HG03103 (cell line): ENCODE measurements around the gene COL4A1.

Experiments used
- ATAC-seq: cut with Tn5 transposase; IDR thresholded peaks from one replicate; pipeline ENCODE4 v1.9.1; 2021; ENCODE audit warnings: low read depth; ENCODE audit not compliant: unreplicated experiment

Gene COL4A1

DNA sequence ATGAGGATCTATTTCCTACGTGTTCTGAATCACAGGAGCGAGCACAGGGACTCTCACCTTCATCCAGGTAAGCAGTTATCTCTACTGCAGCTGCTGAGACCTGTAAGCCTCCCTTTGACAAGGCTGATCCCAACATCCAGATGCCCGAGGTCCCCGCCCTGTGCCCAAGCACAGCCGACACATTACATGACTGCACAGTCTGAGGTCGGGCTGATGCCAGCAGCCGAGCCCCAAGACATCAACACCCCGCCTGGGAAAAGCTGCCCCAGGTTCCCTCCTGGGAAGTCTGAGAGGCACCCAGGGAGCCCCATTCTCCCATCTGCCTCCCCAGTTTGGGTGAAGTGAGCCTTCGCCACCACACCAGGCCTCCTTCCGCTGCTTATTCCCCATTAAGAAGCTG lies 95.9 kb downstream of the COL4A1 start:
- ATAC-seq: no peak

DNA sequence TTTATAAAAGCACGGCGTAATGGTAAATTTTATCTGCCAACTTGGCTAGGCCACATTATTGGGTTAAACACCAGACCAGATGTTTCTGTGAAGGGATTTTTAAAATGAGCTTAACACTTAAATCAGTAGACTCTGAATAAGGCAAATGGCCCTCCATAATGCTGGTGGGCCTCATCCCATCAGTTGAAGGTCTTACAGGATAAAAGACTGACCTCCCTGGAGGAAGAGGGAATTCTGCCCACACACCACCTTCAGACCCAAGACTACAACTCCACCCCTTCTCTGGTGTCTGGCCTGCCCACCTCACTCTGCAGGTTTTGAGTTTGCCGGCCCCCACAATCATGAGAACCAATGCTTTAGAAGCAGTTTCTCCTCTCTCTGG lies 96.4 kb downstream of the COL4A1 start:
- no peak for ATAC-seq

DNA sequence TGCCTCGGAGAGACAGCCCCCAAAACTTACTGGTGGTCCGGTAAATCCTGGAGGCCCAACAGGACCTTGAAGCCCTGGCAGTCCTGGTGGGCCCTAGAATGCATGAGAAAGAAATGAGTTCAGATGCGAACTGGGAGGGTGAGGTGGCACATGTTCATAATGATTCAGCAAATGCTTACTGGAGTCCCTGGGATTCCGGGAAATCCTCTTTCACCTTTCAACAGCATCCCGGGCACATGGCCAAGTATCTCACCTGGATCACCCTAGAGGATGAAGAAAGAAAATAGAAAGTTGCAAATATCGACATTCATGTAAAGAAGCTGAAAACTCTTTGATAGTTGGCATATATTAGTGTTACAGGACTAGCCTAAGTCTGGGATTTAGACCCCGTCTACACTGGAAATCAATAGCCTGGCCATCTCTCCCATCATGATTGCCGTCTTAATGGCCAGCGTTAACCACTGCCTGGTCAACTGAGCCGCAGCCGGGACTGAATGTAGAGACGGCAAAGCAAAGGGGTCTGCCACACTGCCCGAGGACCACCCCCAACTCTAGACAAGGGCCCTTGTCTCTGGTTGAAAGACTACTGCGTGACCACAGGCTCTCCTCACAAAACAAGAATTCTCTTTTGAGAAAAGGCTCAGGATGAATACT lies 96.9 kb downstream of the COL4A1 start:
- no peak for ATAC-seq

DNA sequence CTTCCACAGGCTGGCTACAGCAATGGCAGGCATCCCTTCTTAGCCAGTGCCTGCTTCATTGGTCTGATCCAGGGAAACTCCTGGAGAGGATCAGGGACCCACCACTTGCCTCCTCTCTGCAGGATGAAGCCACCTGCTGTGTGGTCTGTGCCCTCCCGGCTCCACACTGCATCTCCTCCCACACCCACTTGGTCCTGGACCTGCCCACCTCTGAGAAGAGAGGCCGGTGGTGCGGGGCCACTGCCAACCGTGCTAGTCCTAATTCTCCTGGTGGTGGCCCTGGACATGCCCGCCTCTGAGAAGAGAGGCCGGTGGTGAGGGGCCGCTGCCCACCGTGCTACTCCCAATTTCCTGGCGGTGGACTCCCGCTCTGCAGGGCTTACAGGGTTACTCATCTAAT lies 98.8 kb downstream of the COL4A1 start:
- ATAC-seq: no peak

DNA sequence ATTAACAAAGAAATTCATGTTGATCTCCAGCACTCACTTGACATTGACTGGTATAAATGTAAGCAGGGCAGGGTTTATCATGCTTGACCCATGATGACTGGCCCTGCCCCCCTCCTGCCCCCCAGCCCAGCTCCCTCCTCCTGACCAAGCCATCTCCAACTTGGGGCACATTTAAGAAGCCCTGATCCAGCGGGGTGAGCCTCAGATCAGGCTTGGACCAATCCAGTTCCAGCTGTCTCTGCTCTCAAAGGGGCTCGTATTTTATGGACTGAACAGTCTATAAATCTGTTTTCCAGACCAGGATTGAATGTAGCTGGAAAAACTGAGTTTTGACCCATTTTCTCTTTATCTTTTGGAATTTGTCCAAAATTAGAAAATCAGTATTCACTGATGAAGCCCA lies 100.0 kb downstream of the COL4A1 start:
- no peak for ATAC-seq

DNA sequence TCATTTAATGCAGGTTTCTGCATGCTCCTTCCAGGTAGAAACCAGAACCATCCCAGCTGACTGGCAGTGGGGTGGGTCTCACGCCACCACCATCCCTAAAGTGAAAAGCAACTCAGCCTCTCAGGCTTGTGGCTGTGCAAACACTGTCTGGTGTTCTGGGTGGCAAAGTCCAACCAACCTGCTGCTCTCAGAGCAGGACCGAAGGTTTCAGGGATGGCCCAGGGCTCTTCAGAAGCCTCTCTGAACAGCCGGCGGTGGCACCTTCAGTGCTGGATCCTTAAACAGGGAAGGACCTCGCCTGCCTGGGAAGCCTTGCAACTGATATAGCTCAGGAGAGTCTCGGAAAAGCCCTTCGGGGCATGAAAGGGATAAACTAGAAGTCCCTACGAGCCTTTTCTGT lies 100.8 kb downstream of the COL4A1 start:
- ATAC-seq: no peak

DNA sequence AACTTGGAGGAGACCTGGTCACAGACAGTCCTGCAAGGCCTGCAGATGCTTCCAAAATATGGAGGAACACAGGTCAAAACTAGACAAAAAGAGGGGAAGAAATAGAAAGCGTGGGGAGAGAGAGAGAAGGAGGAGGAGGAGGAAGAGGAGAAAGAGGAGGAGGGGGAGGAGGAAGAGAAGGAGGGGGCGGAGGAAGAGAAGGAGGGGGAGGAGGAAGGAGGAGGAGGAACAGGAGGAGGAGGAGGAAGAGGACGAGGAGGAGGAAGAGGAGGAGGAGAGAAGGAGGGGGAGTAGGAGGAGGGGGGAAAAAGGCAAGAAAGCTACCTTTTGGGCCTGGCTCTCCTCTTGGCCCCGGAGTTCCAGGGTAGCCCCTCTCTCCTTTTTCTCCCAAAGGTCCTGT lies 105.8 kb downstream of the COL4A1 start:
- ATAC-seq: no peak

DNA sequence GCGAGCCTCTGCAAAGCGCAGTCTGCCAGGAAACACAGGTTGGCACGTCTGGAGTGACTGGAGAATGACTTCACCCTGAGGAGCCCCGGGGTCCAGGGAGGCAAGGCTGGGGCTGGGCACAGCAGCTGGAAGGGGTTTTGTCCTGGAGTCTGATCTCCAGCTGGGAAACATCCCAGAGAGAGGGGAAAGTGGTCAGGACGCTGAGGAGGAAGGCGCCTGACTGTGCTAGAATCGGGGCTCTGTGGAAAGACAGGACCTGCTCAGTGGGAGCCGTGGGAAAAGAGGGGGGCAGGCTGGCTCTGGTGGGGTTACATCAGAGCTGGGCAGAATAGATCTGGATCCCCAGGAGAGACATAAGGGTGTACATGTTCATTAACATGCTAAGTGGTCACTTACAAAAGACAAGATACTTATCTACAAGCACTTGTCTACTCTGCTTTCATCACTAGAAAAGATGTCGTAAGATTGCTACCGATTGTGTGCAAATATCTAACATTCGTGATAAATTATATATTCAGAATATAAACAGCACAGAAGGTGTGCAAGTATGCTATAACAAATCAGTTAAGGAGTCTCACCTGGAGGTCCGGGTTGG lies 106.6 kb downstream of the COL4A1 start:
- ATAC-seq: no peak

DNA sequence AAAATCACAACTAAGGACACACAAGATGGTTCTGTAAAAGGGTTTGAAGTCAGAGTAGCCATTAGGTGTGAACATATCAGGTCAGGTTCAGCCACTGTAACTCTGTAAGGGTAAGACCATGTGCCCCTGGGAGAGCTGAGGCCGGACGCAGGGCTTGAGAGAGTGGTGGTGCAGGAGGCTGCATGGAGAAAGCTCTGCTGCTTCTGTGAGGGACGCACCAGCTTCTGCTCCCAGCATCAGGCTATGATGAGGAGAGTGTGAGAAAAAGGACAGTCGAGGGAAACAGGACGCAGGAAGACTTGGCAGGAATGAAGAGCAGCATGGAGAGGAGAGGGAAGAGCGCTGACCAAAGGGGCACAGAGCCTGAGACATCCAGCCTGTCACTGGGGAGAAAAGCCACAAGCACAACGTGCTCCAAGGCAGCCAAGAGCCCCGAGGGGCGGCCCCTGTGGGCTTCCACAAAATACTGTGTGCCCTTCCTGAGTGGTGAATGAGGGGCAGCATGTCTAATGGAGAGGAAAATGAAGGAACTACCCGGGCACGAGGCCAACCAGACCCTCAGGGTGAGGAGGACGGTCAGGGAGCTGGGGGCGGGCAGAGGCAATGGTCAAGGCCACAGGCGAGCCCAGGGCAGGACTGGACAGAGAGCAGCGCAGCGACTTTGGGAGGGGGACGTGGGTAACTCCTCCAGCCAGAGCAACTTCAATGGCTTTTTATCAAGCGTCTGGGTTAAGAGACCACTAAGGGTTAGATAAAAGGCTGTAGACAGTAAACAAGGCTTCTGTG lies 107.7 kb downstream of the COL4A1 start:
- ATAC-seq: no peak

DNA sequence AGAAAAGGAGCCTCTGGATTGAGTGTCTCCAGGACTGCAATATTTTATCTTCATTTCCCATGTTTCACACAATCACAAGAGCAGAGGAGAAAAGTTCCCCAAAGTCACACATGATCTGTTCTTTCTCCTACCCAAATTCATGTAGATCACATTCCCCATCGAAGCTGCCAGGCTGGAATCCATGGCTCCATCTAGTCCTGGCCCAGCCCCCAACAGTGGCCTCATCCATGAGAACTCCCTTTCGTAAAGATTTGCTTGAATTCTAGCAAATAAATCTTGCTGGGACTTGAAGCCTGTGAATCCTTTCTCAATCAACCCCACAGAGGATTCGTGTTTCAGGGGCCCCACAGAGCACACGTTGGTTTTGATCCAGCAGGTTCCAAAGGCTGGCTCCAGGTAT lies 109.5 kb downstream of the COL4A1 start:
- no peak for ATAC-seq

DNA sequence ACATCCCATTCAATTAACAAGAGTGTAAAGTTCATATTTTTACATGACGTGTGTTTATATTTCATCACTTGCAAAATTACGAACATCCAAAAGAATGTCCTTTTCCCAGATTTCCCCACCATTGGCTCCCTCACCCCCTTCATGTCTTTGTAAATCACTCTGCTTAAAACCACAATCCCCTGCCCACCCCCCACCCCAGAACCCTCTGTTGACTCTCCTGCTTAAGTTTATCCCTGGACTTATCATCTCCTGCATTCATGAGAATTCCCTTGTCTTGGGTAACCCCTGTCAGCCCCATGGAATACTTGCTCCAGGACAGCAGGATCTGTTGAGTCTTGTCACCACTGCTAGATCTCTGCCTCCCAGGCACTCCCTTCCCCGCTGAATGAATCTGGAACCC lies 109.9 kb downstream of the COL4A1 start:
- ATAC-seq: no peak

DNA sequence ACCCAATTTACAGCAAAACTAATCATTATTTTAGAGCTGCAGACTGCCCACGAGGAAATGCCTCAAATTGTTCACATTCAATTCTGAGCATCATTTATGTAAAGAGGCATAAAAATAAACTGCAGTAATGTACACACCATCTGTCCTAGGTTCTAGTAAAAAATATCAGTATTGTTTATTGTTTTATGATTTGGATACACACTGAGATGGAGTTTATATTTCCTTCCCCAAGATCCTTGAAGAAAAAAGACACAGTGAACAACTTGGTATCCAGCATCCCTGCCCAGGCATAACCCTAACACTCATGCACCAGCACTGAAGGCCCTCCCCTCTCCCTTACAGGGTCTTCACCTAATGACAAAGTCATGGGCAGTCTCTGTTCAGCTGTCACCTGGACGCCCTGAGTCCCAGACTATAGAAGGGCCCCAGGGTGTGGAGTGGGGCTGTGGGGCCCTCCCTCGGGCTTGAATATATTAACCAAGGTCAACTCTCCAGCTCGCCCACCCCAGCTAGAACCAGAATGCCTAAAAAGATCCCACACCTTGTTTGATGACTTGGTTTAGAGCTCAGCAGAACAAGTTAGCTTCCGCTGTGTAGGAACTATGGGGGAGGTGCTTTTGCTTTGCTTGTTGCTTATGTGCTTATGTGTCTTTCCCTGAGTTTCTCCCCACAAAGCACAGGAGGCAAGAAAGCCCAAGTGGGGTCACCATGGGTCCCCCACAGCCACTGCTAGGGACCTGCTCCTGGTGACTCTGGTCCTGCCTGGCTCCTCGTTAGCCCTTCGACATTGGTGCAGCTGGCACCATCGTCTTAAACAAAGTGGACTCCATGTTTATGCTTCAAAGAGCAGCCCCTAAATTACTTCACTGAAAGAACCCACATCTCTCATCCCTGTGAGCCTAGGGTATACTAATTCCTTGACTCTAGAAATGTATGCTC lies 111.1 kb downstream of the COL4A1 start:
- no peak for ATAC-seq

DNA sequence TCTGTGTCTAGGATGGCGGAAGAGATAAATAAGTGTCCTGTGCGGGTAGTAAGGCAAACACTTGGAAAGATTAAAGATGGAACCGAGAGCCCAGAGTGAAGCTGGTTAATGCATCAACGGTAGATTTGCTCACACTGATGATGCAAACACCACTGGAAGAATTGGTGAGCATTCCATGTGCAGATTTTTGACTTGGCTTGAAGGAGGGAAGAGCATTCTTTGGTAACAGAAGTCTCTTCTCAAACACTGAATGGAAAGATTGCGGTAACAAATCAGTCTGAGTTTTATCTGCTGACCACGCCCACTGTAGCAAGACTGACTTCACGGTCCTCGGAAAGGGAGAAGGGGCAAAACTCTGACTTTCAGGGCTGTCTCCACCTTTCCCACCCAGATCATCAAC lies 112.5 kb downstream of the COL4A1 start:
- no peak for ATAC-seq

DNA sequence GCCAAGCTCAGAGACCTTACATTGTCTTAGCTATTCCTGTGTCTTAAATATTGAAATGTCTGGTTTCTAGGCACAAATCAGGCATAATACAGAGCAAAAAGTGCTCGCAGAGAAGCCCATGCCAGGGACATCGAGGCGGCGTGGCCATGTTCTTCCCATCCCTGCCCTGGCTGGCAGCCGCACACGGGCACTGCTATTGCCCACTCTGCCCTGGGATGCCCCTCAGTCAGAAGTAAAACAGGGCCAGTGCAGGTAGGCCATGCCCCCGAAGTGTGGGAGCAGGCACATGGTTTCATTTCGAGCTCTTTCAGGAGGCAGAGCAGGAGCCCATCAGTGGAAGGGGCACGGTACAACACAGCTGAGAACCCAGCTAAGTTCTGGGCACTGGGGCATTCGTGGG lies 113.5 kb downstream of the COL4A1 start:
- no peak for ATAC-seq

DNA sequence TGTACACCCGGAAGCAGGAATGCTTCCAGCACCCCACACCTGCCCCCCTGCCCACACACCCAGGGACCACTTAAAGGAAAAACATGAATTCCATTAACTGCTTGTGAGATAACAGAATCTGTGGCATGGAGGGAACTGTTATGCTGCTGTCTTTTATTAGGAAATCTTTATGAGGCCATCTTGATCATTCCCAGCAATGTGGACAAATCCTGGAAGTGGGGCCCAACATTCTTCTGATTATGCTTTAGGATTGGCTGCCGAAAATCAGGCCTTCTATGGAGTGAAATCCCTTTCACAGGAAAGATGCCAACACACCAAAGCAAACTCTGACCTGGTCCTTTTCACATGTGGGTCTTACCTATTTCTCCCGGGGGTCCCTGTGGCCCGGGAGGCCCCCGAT lies 114.5 kb downstream of the COL4A1 start:
- ATAC-seq: no peak

DNA sequence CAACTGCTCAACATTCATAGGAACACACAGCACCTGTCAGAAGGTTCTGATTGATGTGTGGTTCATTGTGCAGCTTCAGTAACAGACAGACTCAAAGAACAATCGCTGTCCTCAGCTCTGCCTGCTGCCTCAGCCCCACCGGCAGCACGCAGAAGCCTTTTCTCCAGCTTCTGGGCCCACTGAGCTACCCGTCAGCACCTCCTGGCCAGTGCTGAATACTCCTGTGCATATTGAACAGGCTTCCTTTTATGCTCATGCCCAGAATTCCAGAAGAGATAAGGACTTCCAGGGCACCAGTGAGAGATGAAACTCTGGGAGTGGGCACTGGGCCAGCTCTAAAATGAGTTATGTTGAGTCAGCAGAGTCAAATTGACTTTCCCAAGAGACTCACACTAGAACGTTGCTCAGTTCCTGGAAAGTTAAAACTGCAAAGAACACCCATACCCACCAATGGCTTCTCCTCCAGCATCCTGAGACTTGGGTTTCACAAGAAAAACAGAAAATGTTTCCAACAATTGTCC lies 119.3 kb downstream of the COL4A1 start:
- ATAC-seq: no peak

DNA sequence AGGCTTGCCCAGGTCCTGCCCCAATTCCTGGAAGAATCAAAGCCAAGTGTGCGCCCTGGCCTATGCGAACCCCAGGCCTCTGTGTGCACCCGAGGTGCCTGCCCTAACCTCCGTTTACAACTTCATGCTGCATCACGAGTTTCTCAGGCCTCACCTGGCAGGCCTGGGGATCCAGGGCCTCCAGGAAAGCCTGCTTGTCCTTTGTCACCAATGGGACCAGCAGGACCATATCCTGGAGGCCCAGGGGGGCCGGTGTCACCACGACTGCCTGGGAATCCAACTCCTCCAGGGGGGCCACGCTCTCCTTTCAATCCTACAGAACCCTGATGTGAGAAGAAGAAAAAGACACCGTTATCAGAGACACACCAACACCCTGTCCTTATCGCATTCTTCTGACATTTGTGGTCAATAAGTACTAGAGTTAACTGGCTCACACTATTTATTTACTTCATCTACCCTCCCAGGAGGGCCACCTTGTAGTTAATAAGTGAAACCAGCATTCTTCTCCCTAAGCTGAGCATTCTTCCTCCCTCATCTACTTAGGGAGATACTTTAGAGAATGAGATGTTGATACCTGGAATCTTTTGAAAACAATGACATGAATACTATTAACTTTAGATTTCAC lies 120.6 kb downstream of the COL4A1 start:
- ATAC-seq: no peak

DNA sequence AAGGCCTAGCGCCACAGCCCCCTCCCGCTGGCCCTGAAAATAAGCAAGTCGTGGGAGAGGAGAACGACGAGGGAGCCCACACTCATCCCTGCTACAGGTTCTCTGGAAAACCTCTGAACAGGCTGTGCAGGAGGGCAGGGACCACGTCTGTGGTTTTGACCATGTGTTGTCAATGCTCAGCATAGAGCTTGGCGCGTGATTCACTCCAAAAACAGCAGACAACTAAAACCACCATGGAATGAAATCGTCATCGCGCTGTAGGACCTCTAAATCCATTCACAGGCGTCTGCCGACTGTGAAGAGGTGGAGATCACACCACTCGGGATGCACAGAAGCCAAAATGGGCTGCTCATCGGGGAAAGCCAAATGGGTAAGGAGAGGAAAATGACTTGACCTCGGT lies 121.3 kb downstream of the COL4A1 start:
- ATAC-seq: no peak

DNA sequence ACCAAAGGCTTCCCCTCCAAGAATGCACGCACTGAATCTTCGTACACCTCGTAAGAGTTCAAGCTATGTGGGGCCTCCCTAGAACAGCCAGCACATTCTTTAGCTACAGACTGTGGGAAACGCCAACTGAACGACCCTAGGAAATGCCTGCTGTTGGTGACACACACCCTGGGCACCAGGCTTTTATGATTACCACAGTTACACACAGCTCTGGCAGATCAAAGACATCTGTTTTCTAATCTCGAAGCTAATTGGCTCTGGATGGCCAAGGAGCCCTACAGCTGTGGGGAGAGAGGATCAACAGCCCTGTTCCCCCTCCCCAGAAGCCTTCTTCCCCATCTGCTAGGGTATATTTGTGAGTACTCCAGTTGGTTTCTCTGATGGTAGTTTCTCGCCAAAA lies 123.0 kb downstream of the COL4A1 start:
- ATAC-seq: no peak

DNA sequence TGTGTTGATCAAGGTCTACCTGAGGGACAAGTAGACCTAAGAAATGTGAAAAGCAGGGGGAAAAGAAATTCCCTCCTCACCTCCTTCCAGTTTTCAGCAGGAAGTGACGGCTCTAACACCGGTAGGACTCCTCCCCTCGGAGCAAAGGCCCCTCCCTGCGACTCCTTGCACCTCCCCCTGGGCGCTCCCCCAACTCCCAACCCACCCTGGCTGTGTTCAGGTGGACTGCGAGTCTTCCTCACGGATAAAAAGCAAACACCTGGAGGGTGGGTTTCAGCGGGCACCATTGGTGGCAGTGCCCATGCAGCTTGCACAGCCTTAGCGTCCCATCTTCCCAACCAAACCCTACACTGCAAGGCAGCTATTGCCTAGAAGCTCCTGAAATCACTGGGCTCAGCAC lies 124.5 kb downstream of the COL4A1 start:
- no peak for ATAC-seq
